Breast epithelium (tissue), 3 donors: Measurements from ENCODE around the gene STON2.

Source experiments
- POLR2A ChIP-seq: fragments of 450-650 bp; IDR thresholded peaks from one replicate; pipeline ENCODE4 v1.6.1; 2016; ENCODE audit warnings: antibody characterized with exemption, mild to moderate bottlenecking, moderate library complexity
- TF ChIP-seq, protein P1 (sequence below), 3 donors: fragments of 450-650 bp; IDR thresholded peaks; one replicate each; pipeline ENCODE4 v1.5.1; 2016 to 2017; ENCODE audit warnings: antibody characterized with exemption in 3 of 3, mild to moderate bottlenecking in 3 of 3, moderate library complexity in 3 of 3

DNA sequence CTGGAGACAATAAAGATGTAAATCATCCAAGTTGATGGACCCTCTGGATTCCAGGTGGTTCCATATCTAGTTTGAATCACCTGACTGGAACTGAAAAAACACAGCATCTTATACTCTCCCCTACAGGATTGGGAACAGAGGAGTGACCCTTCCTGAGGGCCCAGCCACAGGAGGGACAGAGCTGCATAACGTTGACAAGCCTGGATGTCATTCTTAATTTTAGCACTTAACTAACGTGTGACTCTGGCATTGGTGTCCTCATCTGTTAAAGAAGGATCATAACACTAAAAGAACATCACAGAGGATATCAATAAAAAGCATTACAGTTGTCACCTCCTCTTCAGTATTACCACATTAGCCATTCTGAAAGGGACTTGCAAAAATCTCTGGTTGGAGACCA is 47.7 kb downstream of the STON2 start:
- TF ChIP-seq, protein P1, sequence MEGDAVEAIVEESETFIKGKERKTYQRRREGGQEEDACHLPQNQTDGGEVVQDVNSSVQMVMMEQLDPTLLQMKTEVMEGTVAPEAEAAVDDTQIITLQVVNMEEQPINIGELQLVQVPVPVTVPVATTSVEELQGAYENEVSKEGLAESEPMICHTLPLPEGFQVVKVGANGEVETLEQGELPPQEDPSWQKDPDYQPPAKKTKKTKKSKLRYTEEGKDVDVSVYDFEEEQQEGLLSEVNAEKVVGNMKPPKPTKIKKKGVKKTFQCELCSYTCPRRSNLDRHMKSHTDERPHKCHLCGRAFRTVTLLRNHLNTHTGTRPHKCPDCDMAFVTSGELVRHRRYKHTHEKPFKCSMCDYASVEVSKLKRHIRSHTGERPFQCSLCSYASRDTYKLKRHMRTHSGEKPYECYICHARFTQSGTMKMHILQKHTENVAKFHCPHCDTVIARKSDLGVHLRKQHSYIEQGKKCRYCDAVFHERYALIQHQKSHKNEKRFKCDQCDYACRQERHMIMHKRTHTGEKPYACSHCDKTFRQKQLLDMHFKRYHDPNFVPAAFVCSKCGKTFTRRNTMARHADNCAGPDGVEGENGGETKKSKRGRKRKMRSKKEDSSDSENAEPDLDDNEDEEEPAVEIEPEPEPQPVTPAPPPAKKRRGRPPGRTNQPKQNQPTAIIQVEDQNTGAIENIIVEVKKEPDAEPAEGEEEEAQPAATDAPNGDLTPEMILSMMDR (IDR thresholded peaks at IDR 0.05) = no peak
- TF ChIP-seq POLR2A = no peak
